Spleen (tissue), 11 donors: ENCODE data around the gene DHX38. TPM values are rescaled to one million over a fixed set of nuclear protein-coding genes. Genes with fewer than 3 reads are reported as not detected.
"Not testable (repeated sequence)": the region's sequence is repeated elsewhere in the genome, so short reads cannot be mapped to it uniquely, and the experiment has no call there.

ENCODE experiments used
- DNase-seq: peaks from one replicate; pipeline ENCODE4 v3.0.0-alpha.2; 2020
- H3K27ac ChIP-seq, 8 donors: fragments of 200-600 bp; sonication (generic) in 7 of 8; 1 replicate in 4 of 8; 2 replicates in 4 of 8; pipeline versions ENCODE4 v1.5.0 to v1.8.0; 2016 to 2021; ENCODE audit warnings: inconsistent platforms in 4 of 8, mild to moderate bottlenecking in 4 of 8, moderate library complexity in 1 of 8
- H3K27me3 ChIP-seq, 7 donors: fragments of 200-600 bp; sonication (generic) in 6 of 7; replicated peaks in 1 of 7; 1 replicate in 4 of 7; 2 replicates in 3 of 7; pipeline versions ENCODE4 v1.5.0 to v1.8.0; 2016 to 2021; ENCODE audit warnings: inconsistent platforms in 3 of 7, mild to moderate bottlenecking in 1 of 7
- H3K36me3 ChIP-seq, 6 donors: fragments of 200-600 bp; sonication (generic) in 5 of 6; 1 replicate in 4 of 6; 2 replicates in 2 of 6; pipeline versions ENCODE4 v1.5.0 to v1.8.0; 2016 to 2021; ENCODE audit warnings: inconsistent platforms in 2 of 6
- H3K4me1 ChIP-seq, 6 donors: fragments of 200-600 bp; sonication (generic) in 5 of 6; 1 replicate in 3 of 6; 2 replicates in 3 of 6; pipeline versions ENCODE4 v1.5.0 to v1.8.0; 2016 to 2021; ENCODE audit warnings: inconsistent platforms in 3 of 6
- H3K4me3 ChIP-seq, 8 donors: fragments of 200-600 bp; sonication (generic) in 7 of 8; 1 replicate in 4 of 8; 2 replicates in 4 of 8; pipeline versions ENCODE4 v1.5.0 to v1.8.0; 2016 to 2021; ENCODE audit warnings: inconsistent platforms in 4 of 8, mild to moderate bottlenecking in 4 of 8, moderate library complexity in 2 of 8
- H3K9me3 ChIP-seq, 8 donors: fragments of 200-600 bp; sonication (generic) in 7 of 8; 1 replicate in 4 of 8; 2 replicates in 4 of 8; pipeline versions ENCODE4 v1.5.0 to v1.8.0; 2016 to 2021; ENCODE audit warnings: inconsistent platforms in 4 of 8
- CTCF ChIP-seq, 11 experiments: fragments of 200-600 bp in 7 of 11; fragments of 450-650 bp in 4 of 11; sonication (generic) in 4 of 11; IDR thresholded peaks in 8 of 11; conservative IDR thresholded peaks in 3 of 11; 1 replicate in 7 of 11; 2 replicates in 4 of 11; pipeline versions ENCODE4 v1.4.0 to v1.8.0; 2016 to 2021; ENCODE audit warnings: antibody characterized with exemption in 11 of 11, inconsistent platforms in 4 of 11, mild to moderate bottlenecking in 1 of 11
- POLR2A ChIP-seq, 3 donors: fragments of 450-650 bp; IDR thresholded peaks; one replicate each; pipeline ENCODE4 v1.5.1; 2017; ENCODE audit warnings: antibody characterized with exemption in 3 of 3, mild to moderate bottlenecking in 1 of 3
- POLR2AphosphoS5 ChIP-seq, 3 donors: sonication (generic); formaldehyde crosslinking; IDR thresholded peaks; one replicate each; pipeline ENCODE4 v1.5.1; 2017; ENCODE audit warnings: antibody characterized with exemption in 3 of 3
- WGBS, 5 donors: extraction: QIAGEN DNeasy Blood & Tissue Kit in 3 of 5; methylation state at CpG; one replicate each; pipeline versions ENCODE4 v1.1.5 to v1.1.7; 2013 to 2018; 5-methylcytosine and 5-hydroxymethylcytosine counted together
- intact Hi-C: fragments of 100-400 bp; cut with DNase I; formaldehyde crosslinking; loops from one replicate; pipeline ENCODE4 v1.15.0; 2023; ENCODE audit warnings: low total_unique reads
- polyA plus RNA-seq, 3 donors: library from polyadenylated mRNA; stranded (reverse); fragments of 200-250 nt; gene quantifications; one replicate each; pipeline ENCODE4 v1.2.1, GENCODE V29; 2013
- total RNA-seq, 7 donors: library from RNA; depleted of rRNA in 3 of 7; stranded (reverse); fragments of >200 nt in 3 of 7; fragmentation: NEBNext Ultra II Directional in 4 of 7; extraction: Animal tissue kit (Norgen Biotek cat#: 25700) in 4 of 7; gene quantifications; one replicate each; pipeline versions ENCODE4 v1.1.0 to v1.2.1, GENCODE V29; 2016 to 2021
- donor health status: healthy with polysubstance abuse.
- donor health status: DM: no; HTN: no; CAD: no; lungs with moderate emphysema.
- donor health status: DM: no; HTN: no; CAD: no.
- donor health status: Bipolar disorder and iron deficiency.
- donor health status: healthy.
- donor health status: DM: no; HTN: no; CAD: no.
- donor health status: DM: yes; HTN: yes; CAD: no.

Gene DHX38
- total and polyA plus RNA-seq, 10 donors, result 28.5 to 89.3 (median 70.1) TPM

- H3K36me3 ChIP-seq, result peaks cover 0 to 40% (median 5%) of the 10 kb centered on the region in 6 donors
- peaks cover 0 to 6% (median 0%) of the 10 kb centered on the region in 6 donors for H3K4me1 ChIP-seq
- no peaks in the 10 kb centered on the region for H3K9me3 ChIP-seq
- no peak for TF ChIP-seq CTCF (IDR thresholded peaks at IDR 0.05 in 8 of 11, conservative IDR thresholded peaks at IDR 0.05 in 3 of 11)
- TF ChIP-seq POLR2AphosphoS5 (IDR thresholded peaks at IDR 0.05), result no peak
- no peak for TF ChIP-seq POLR2A (IDR thresholded peaks at IDR 0.05)
- H3K4me3 ChIP-seq, result no peak overlapping the region
- intact Hi-C loops, result no loop called here
- WGBS, 5 donors, result 78 to 92% (median 87%) methylated on average over 8 of the region's 8 CpGs
- H3K27me3 ChIP-seq, result no peaks in the 10 kb centered on the region
- H3K27ac ChIP-seq, result no peak overlapping the region
- no peak for DNase-seq
These were observed 20.0 kb upstream of the DHX38 start for GRCh38 chr16:72073560-72074230.

- H3K27me3 ChIP-seq, H3K4me1 ChIP-seq, H3K27ac ChIP-seq, DNase-seq, H3K9me3 ChIP-seq, intact Hi-C loops, H3K4me3 ChIP-seq: not testable (repeated sequence)
- WGBS, 5 donors, result 58 to 96% (median 73%) methylated on average over 2 of the region's 6 CpGs
- peaks cover 0 to 41% (median 5%) of the 10 kb centered on the region in 6 donors for H3K36me3 ChIP-seq
These were observed 18.6 kb upstream of the DHX38 start for GRCh38 chr16:72075067-72075466.

GRCh38 chr16:72076991-72077706, 16.5 kb upstream of the DHX38 start:
- H3K27me3 ChIP-seq, H3K9me3 ChIP-seq, H3K4me1 ChIP-seq, H3K27ac ChIP-seq, DNase-seq, H3K4me3 ChIP-seq, intact Hi-C loops: not testable (repeated sequence)
- 78 to 97% (median 92%) methylated on average over 1 to 3 of the region's 5 CpGs for WGBS, 5 donors
- H3K36me3 ChIP-seq, result peaks cover 0 to 32% (median 5%) of the 10 kb centered on the region in 6 donors

- TF ChIP-seq CTCF (IDR thresholded peaks at IDR 0.05 in 8 of 11, conservative IDR thresholded peaks at IDR 0.05 in 3 of 11) (no peak), POLR2A (IDR thresholded peaks at IDR 0.05) (no peak), POLR2AphosphoS5 (IDR thresholded peaks at IDR 0.05) (no peak)
- Histone ChIP-seq H3K4me3 (no peak overlapping the region), H3K4me1 (no peaks in the 10 kb centered on the region), H3K27ac (no peak overlapping the region), H3K27me3 (no peaks in the 10 kb centered on the region), H3K9me3 (peaks cover 0 to 17% (median 16%) of the 10 kb centered on the region in 8 donors), H3K36me3 (peaks cover 0 to 51% (median 45%) of the 10 kb centered on the region in 6 donors)
- DNase-seq, result no peak
- WGBS, 5 donors, result 58 to 67% (median 65%) methylated on average over 3 of the region's 3 CpGs
- intact Hi-C loops, result no loop called here
These were observed 9.8 kb upstream of the DHX38 start for GRCh38 chr16:72083778-72084404.

GRCh38 chr16:72084445-72084844, 9.2 kb upstream of the DHX38 start:
- TF ChIP-seq POLR2AphosphoS5 (IDR thresholded peaks at IDR 0.05) (no peak), POLR2A (IDR thresholded peaks at IDR 0.05) (no peak), CTCF (IDR thresholded peaks at IDR 0.05 in 8 of 11, conservative IDR thresholded peaks at IDR 0.05 in 3 of 11) (no peak)
- peaks cover 0 to 17% (median 16%) of the 10 kb centered on the region in 8 donors for H3K9me3 ChIP-seq
- H3K27ac ChIP-seq, result no peak overlapping the region
- no peaks in the 10 kb centered on the region for H3K27me3 ChIP-seq
- no peak for DNase-seq
- intact Hi-C loops, result no loop called here
- 93 to 100% (median 98%) methylated on average over 10 of the region's 10 CpGs for WGBS, 5 donors
- no peak overlapping the region for H3K4me3 ChIP-seq
- H3K4me1 ChIP-seq, result no peaks in the 10 kb centered on the region
- H3K36me3 ChIP-seq, result peaks cover 3 to 57% (median 50%) of the 10 kb centered on the region in 6 donors
